Nasal cavity respiratory epithelium epithelial cell of viscerocranial mucosa (primary cell): ENCODE data around the gene GPR4. TPM values are rescaled to one million over a fixed set of nuclear protein-coding genes. Genes with fewer than 3 reads are reported as not detected.

ENCODE experiments used
- total RNA-seq: library from RNA; depleted of rRNA; stranded (reverse); fragments of >200 nt; gene quantifications from 2 replicates; pipeline ENCODE4 v1.2.3, GENCODE V29; 2014

The GPR4 gene
- total RNA-seq, result not detected in 2 replicates

DNA sequence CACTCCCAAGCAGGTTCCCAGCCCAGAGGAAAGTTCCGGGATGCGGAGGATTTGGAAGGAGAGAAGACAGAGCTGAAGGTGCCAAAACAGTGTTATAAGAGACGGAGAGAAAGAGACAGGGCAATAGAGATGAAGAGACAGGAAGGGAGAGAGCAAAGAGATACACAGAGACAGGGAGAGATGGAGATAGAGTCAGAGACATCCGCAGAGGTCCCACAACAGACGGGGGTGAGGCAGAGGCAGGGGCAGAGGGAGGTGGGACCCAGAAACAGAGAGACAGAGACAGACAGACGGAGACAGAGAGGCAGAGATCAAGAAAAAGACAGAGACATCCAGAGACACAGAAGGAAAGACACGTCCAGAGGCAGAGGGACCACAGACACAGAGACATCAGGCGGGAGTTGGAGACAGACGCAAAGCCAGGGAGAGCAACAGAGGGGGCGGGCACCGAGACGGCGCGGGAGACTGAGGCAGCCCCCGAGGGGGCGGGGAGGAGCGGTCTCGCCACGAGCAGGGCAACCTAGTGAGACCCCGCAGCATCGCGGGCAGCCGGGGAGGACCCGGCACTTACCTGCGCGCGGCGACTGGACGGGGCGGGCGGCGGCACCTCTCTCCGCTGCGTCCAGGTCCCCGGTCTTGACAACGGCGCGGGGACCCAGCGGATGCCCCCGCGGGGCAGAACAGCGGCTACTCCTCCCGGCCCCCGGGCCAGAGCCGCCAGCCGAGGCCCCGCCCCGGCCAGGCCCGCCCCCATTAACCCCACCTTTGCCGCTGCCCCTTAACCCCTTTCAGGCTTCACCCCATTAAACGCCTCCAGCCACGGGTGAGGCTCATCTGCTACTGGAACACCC is at the start of gene GPR4:
TSS of gene GPR4 (minus strand) at position 689 of the 851 bp plus-strand sequence. CDS start 10,346 bp downstream, outside the sequence.

GRCh38 chr19:45638930-45639729 is 37.1 kb upstream of the GPR4 start, which contains the start of gene EML2:
TSS of gene EML2 (minus strand) at chr19:45639397. CDS start at chr19:45639376, 21 bp downstream.

GRCh38 chr19:45584332-45585157 is 17.5 kb downstream of the GPR4 start, which contains the start of gene OPA3:
TSS of gene OPA3 (minus strand) at chr19:45584802. CDS start at chr19:45584764, 38 bp downstream.

Other genes with a start within 250 kb of the GPR4 start
- gene ERCC2, start 231.6 kb downstream of the GPR4 start, total RNA-seq, result 7.2 and 10.0 TPM in 2 replicates
- gene PPP1R13L, start 197.1 kb downstream of the GPR4 start, total RNA-seq, result 20.2 and 91.4 TPM in 2 replicates
- 25.6 and 35.5 TPM in 2 replicates for gene POLR1G, start 195.6 kb downstream of the GPR4 start, total RNA-seq
- 36.2 and 84.8 TPM in 2 replicates for gene ERCC1, start 178.3 kb downstream of the GPR4 start, total RNA-seq
- gene FOSB, start 134.2 kb downstream of the GPR4 start, total RNA-seq, result 4.4 and 15.4 TPM in 2 replicates
- gene RTN2, start 105.2 kb downstream of the GPR4 start, total RNA-seq, result 3.4 and 3.8 TPM in 2 replicates
- gene PPM1N, start 103.8 kb downstream of the GPR4 start, total RNA-seq, result 1.1 and 1.4 TPM in 2 replicates
- 80.8 and 90.2 TPM in 2 replicates for gene VASP, start 94.7 kb downstream of the GPR4 start, total RNA-seq
- 6.2 and 8.3 TPM in 2 replicates for gene OPA3, start 17.4 kb downstream of the GPR4 start, total RNA-seq
- gene EML2, start 37.2 kb upstream of the GPR4 start, total RNA-seq, result 98.0 and 186 TPM in 2 replicates
- gene GIPR, start 66.0 kb upstream of the GPR4 start, total RNA-seq, result 0.93 and 1.0 TPM in 2 replicates
- 164 and 255 TPM in 2 replicates for gene SNRPD2, start 89.7 kb upstream of the GPR4 start, total RNA-seq
- 7.8 and 20.2 TPM in 2 replicates for gene QPCTL, start 90.5 kb upstream of the GPR4 start, total RNA-seq
- gene FBXO46, start 128.7 kb upstream of the GPR4 start, total RNA-seq, result 8.0 and 8.2 TPM in 2 replicates
- gene MEIOSIN, start 131.2 kb upstream of the GPR4 start, total RNA-seq, result not detected in 2 replicates
- gene SIX5, start 167.0 kb upstream of the GPR4 start, total RNA-seq, result 2.7 and 6.3 TPM in 2 replicates
- 4.1 and 23.6 TPM in 2 replicates for gene DMPK, start 180.3 kb upstream of the GPR4 start, total RNA-seq
- gene DMWD, start 190.6 kb upstream of the GPR4 start, total RNA-seq, result 32.1 and 32.5 TPM in 2 replicates
- gene RSPH6A, start 213.1 kb upstream of the GPR4 start, total RNA-seq, result under 0.01 and 0.07 TPM in 2 replicates